H1 (cell line): Measurements from ENCODE around the gene CANT1. TPM values are rescaled to one million over a fixed set of nuclear protein-coding genes. Genes with fewer than 3 reads are reported as not detected.

Experiments
- CTCF ChIA-PET: fragments of 300-600 bp; sonication (Branson Sonifier 250); formaldehyde crosslinking; loops from one replicate; lab custom pipeline; 2021; ENCODE audit not compliant: partially characterized antibody; lab: Charles Lee
- POLR2A ChIA-PET: fragments of 300-600 bp; sonication (Branson Sonifier 250); formaldehyde crosslinking; loops from one replicate; lab custom pipeline; 2021; ENCODE audit warnings: inconsistent platforms; ENCODE audit not compliant: partially characterized antibody; lab: Charles Lee
- DNase-seq, 2 experiments: peaks; one replicate each; pipeline versions ENCODE4 v3.0.0 to v3.0.0-alpha.2; 2010 to 2022; ENCODE audit warnings: low spot score in 2 of 2, low read depth in 1 of 2, mixed read lengths in 1 of 2
- FAIRE-seq: peaks from 2 replicates; lab custom pipeline; 2011; peaks lifted over from hg19 to GRCh38; lab: Jason Lieb, UNC
- H2AFZ ChIP-seq: 2 replicates; pipeline ENCODE4 v1.8.1; 2012; ENCODE audit warnings: low read length, inconsistent platforms
- H2AK5ac ChIP-seq: 2 replicates; pipeline ENCODE4 v1.6.1; 2013; ENCODE audit warnings: low read depth, low read length
- H2BK120ac ChIP-seq: replicated peaks from 2 replicates; pipeline ENCODE3; 2013; ENCODE audit warnings: low read depth, low read length, inconsistent platforms
- H2BK12ac ChIP-seq: 2 replicates; pipeline ENCODE4 v1.6.1; 2013; ENCODE audit warnings: low read depth, low read length
- H2BK15ac ChIP-seq: 2 replicates; pipeline ENCODE4 v1.6.1; 2013; ENCODE audit warnings: low read length
- H2BK20ac ChIP-seq: 2 replicates; pipeline ENCODE4 v1.6.1; 2013; ENCODE audit warnings: low read length
- H2BK5ac ChIP-seq: 2 replicates; pipeline ENCODE4 v1.6.1; 2013; ENCODE audit warnings: low read depth, low read length
- H3K14ac ChIP-seq: 2 replicates; pipeline ENCODE4 v1.6.1; 2013; ENCODE audit warnings: inconsistent platforms; ENCODE audit not compliant: insufficient read length
- H3K18ac ChIP-seq: 2 replicates; pipeline ENCODE4 v1.6.1; 2013; ENCODE audit warnings: low read length; ENCODE audit errors: extremely low read depth
- H3K23ac ChIP-seq: 2 replicates; pipeline ENCODE4 v1.6.1; 2013; ENCODE audit warnings: inconsistent platforms; ENCODE audit not compliant: insufficient read length
- H3K23me2 ChIP-seq: 2 replicates; pipeline ENCODE4 v1.6.1; 2013; ENCODE audit warnings: low read depth, low read length
- H3K27ac ChIP-seq: 2 replicates; pipeline ENCODE4 v1.6.1; 2011; ENCODE audit warnings: low read depth, low read length, inconsistent platforms
- H3K27me3 ChIP-seq, 4 experiments: replicated peaks in 1 of 4; 1 replicate in 1 of 4; 2 replicates in 3 of 4; pipeline versions ENCODE4 v1.6.1 to v1.8.1; 2011 to 2013; ENCODE audit warnings: low read length in 3 of 4, mild to moderate bottlenecking in 3 of 4, inconsistent platforms in 2 of 4, mixed read lengths in 2 of 4, moderate library complexity in 1 of 4; ENCODE audit not compliant: control insufficient read depth in 3 of 4, insufficient read depth in 3 of 4; ENCODE audit errors: extremely low read depth in 1 of 4
- H3K36me3 ChIP-seq, 4 experiments: 2 replicates each; pipeline versions ENCODE4 v1.6.1 to v1.8.1; 2011 to 2013; ENCODE audit warnings: mild to moderate bottlenecking in 4 of 4, low read length in 3 of 4, moderate library complexity in 2 of 4, control low read depth in 1 of 4, inconsistent platforms in 1 of 4; ENCODE audit not compliant: insufficient read depth in 4 of 4, control insufficient read depth in 2 of 4
- H3K4ac ChIP-seq: replicated peaks from 2 replicates; pipeline ENCODE3; 2013; ENCODE audit warnings: low read length, low read depth, mixed read lengths, inconsistent platforms; ENCODE audit not compliant: insufficient read length
- H3K4me1 ChIP-seq, 4 experiments: replicated peaks in 1 of 4; 1 replicate in 1 of 4; 2 replicates in 3 of 4; pipeline versions ENCODE4 v1.6.1 to v1.8.1; 2011 to 2013; ENCODE audit warnings: low read length in 3 of 4, inconsistent platforms in 2 of 4, mixed read lengths in 1 of 4; ENCODE audit not compliant: insufficient read depth in 4 of 4, control insufficient read depth in 3 of 4
- H3K4me2 ChIP-seq, 2 experiments: 2 replicates each; pipeline versions ENCODE4 v1.6.1 to v1.8.1; 2011 to 2013; ENCODE audit warnings: low read depth in 2 of 2, low read length in 2 of 2, control low read depth in 1 of 2, inconsistent platforms in 1 of 2, mild to moderate bottlenecking in 1 of 2; ENCODE audit not compliant: insufficient read depth in 1 of 2
- H3K4me3 ChIP-seq, 4 experiments: fragments of 200-600, 300-600 bp in 1 of 4; sonication (generic), shearing (Covaris generic), sonication (Bioruptor Twin) in 1 of 4; 2 replicates each; pipeline versions ENCODE4 v1.5.1 to v1.8.1; 2011 to 2016; ENCODE audit warnings: low read length in 4 of 4, low read depth in 3 of 4, control low read depth in 2 of 4, inconsistent platforms in 2 of 4, mild to moderate bottlenecking in 2 of 4, mixed read lengths in 1 of 4, moderate library complexity in 1 of 4; ENCODE audit not compliant: insufficient read depth in 2 of 4; ENCODE audit errors: extremely low read depth in 1 of 4
- H3K56ac ChIP-seq: replicated peaks from 2 replicates; pipeline ENCODE3; 2013; ENCODE audit warnings: low read depth, mild to moderate bottlenecking, mixed read lengths, low read length, inconsistent platforms; ENCODE audit not compliant: insufficient read length
- H3K79me1 ChIP-seq: 2 replicates; pipeline ENCODE4 v1.6.1; 2013; ENCODE audit warnings: low read depth, low read length, control low read depth
- H3K79me2 ChIP-seq, 2 experiments: 2 replicates each; pipeline versions ENCODE4 v1.6.1 to v1.8.1; 2012 to 2013; ENCODE audit warnings: low read length in 2 of 2, mild to moderate bottlenecking in 2 of 2, inconsistent platforms in 1 of 2; ENCODE audit not compliant: insufficient read depth in 2 of 2, control insufficient read depth in 1 of 2
- H3K9ac ChIP-seq, 4 experiments: replicated peaks in 1 of 4; 1 replicate in 1 of 4; 2 replicates in 3 of 4; pipeline versions ENCODE4 v1.6.1 to v1.8.1; 2011 to 2013; ENCODE audit warnings: low read depth in 3 of 4, low read length in 3 of 4, control low read depth in 2 of 4, mild to moderate bottlenecking in 2 of 4, moderate library complexity in 2 of 4, inconsistent platforms in 1 of 4; ENCODE audit errors: extremely low read depth in 1 of 4
- H3K9me3 ChIP-seq, 2 experiments: 2 replicates each; pipeline versions ENCODE4 v1.6.1 to v1.8.1; 2012 to 2013; ENCODE audit warnings: mild to moderate bottlenecking in 2 of 2, moderate library complexity in 2 of 2, control low read depth in 1 of 2, inconsistent platforms in 1 of 2, low read depth in 1 of 2, low read length in 1 of 2, mixed read lengths in 1 of 2; ENCODE audit not compliant: insufficient read depth in 2 of 2
- H4K20me1 ChIP-seq, 2 experiments: replicated peaks in 1 of 2; 2 replicates each; pipeline versions ENCODE3 to v1.8.1; 2011 to 2013; ENCODE audit warnings: inconsistent platforms in 2 of 2, low read length in 2 of 2, mild to moderate bottlenecking in 1 of 2; ENCODE audit not compliant: insufficient read depth in 2 of 2, control insufficient read depth in 1 of 2
- H4K5ac ChIP-seq: 2 replicates; pipeline ENCODE4 v1.6.1; 2013; ENCODE audit warnings: low read length, low read depth, mixed read lengths, inconsistent platforms; ENCODE audit not compliant: insufficient read length
- H4K8ac ChIP-seq: 2 replicates; pipeline ENCODE4 v1.8.0; 2013; ENCODE audit warnings: mild to moderate bottlenecking, moderate library complexity, low read length, inconsistent platforms; ENCODE audit not compliant: insufficient read depth; ENCODE audit errors: extremely low read depth
- H4K91ac ChIP-seq: replicated peaks from 2 replicates; pipeline ENCODE3; 2013; ENCODE audit warnings: low read length, mixed read lengths, inconsistent platforms; ENCODE audit not compliant: insufficient read length
- ASH2L ChIP-seq: fragments of 200-600, 300-600 bp; sonication (generic); IDR thresholded peaks from one replicate; pipeline ENCODE4 v1.7.1; 2017; ENCODE audit warnings: low read length
- BACH1 ChIP-seq: IDR thresholded peaks from 2 replicates; pipeline ENCODE4 v1.6.1; 2012; ENCODE audit warnings: low read length, improper control_type of control experiment
- CHD2 ChIP-seq: IDR thresholded peaks from 2 replicates; pipeline ENCODE4 v1.6.1; 2012; ENCODE audit warnings: low read length, improper control_type of control experiment
- CREB1 ChIP-seq: IDR thresholded peaks from 2 replicates; pipeline ENCODE4 v1.6.1; 2012; ENCODE audit warnings: inconsistent platforms
- E2F6 ChIP-seq: IDR thresholded peaks from 2 replicates; pipeline ENCODE4 v1.6.1; 2012; ENCODE audit warnings: inconsistent platforms
- EP300 ChIP-seq, 2 experiments: IDR thresholded peaks; 1 replicate in 1 of 2; 2 replicates in 1 of 2; pipeline ENCODE4 v1.6.1; 2011 to 2012; ENCODE audit warnings: low read depth in 2 of 2, low read length in 2 of 2, mild to moderate bottlenecking in 2 of 2, borderline replicate concordance in 1 of 2, inconsistent platforms in 1 of 2, moderate library complexity in 1 of 2
- RAD21 ChIP-seq, 2 experiments: IDR thresholded peaks in 1 of 2; conservative IDR thresholded peaks in 1 of 2; 2 replicates each; pipeline ENCODE4 v1.6.1; 2011; ENCODE audit warnings: low read depth in 2 of 2, low read length in 2 of 2, improper control_type of control experiment in 1 of 2, inconsistent platforms in 1 of 2, mild to moderate bottlenecking in 1 of 2, moderate library complexity in 1 of 2
- RBBP5 ChIP-seq: IDR thresholded peaks from 2 replicates; pipeline ENCODE4 v1.7.1; 2012; ENCODE audit warnings: low read depth, mild to moderate bottlenecking, inconsistent platforms, low read length, moderate library complexity, borderline replicate concordance
- SP1 ChIP-seq: IDR thresholded peaks from 2 replicates; pipeline ENCODE4 v1.6.1; 2011; ENCODE audit warnings: low read depth, low read length
- ZNF274 ChIP-seq: IDR thresholded peaks from 2 replicates; pipeline ENCODE4 v1.7.0; 2012; ENCODE audit warnings: low read length, borderline replicate concordance; ENCODE audit errors: extremely low read depth
- WGBS, 2 experiments: shearing (Covaris generic) in 1 of 2; methylation state at CpG; one replicate each; pipeline versions ENCODE4 v1.1.6 to v1.1.7; 2013 to 2015; ENCODE audit warnings: low lambda C conversion rate in 2 of 2, mixed read lengths in 2 of 2, inconsistent platforms in 1 of 2, low coverage in 1 of 2, missing lambda C conversion rate in 1 of 2; ENCODE audit not compliant: insufficient replicate concordance in 2 of 2, insufficient coverage in 1 of 2, insufficient read length in 1 of 2; ENCODE audit errors: extremely low coverage in 1 of 2, missing lambda C conversion rate in 1 of 2; 5-methylcytosine and 5-hydroxymethylcytosine counted together
- polyA plus RNA-seq, 7 experiments: library from polyadenylated mRNA; depleted of rRNA in 3 of 7; stranded (reverse) in 5 of 7; unstranded in 2 of 7; fragments of >200 nt in 5 of 7; fragments of 200-250 nt in 2 of 7; gene quantifications; 1 replicate in 5 of 7; 2 replicates in 1 of 7; 4 replicates in 1 of 7; pipeline versions ENCODE4 v1.2.1 to v1.2.3, GENCODE V29; 2011 to 2013; ENCODE audit warnings: missing spikeins in 2 of 7, mixed read lengths in 2 of 7
- total RNA-seq: library from RNA; stranded (reverse); fragmentation: NEBNext Ultra II Directional; extraction: Animal tissue kit (Norgen Biotek cat#: 25700); gene quantifications from 2 replicates; pipeline ENCODE4 v1.2.1, GENCODE V29; 2021

CANT1 gene
- total and polyA plus RNA-seq, 2 of the 8 experiments (the other 6 are each of a cell fraction or from before 2014, with no cell fraction given), result 23.0 to 32.6 TPM

- TF ChIP-seq CHD2 (no peak), ZNF274 (no peak), RBBP5 (no peak), RAD21 (IDR thresholded peaks at IDR 0.05 in 1 of 2, conservative IDR thresholded peaks at IDR 0.05 in 1 of 2; ENCODE audit: low read depth in 2 of 2, low read length in 2 of 2) (no peak), CREB1 (no peak), E2F6 (no peak), ASH2L (no peak), EP300 (IDR thresholded peaks at IDR 0.05; ENCODE audit: borderline replicate concordance in 1 of 2, low read depth in 2 of 2, low read length in 2 of 2) (no peak), SP1 (no peak), BACH1 (no peak)
- H2AFZ ChIP-seq, result no peak overlapping the region
- H3K9me3 ChIP-seq, result no peaks in the 10 kb centered on the region
- H2BK15ac ChIP-seq, result no peak overlapping the region
- no peak overlapping the region for H2BK120ac ChIP-seq
- H3K18ac ChIP-seq, result no peak overlapping the region
- H2BK5ac ChIP-seq, result no peak overlapping the region
- FAIRE-seq, result no peak
- H4K20me1 ChIP-seq, result peaks cover 36 to 49% of the 10 kb centered on the region in 2 experiments
- no peak overlapping the region for H3K4me2 ChIP-seq
- no peaks in the 10 kb centered on the region for H3K23me2 ChIP-seq
- H3K4me1 ChIP-seq, result peaks cover 0 to 2% (median 0%) of the 10 kb centered on the region in 4 experiments; a peak in 1 of 7 replicates
- no peak overlapping the region for H2BK20ac ChIP-seq
- no peak overlapping the region for H4K8ac ChIP-seq
- peaks cover 14 to 42% (median 36%) of the 10 kb centered on the region in 4 experiments for H3K27me3 ChIP-seq
- no peak overlapping the region for H4K91ac ChIP-seq
- DNase-seq, result no peak
- H3K79me1 ChIP-seq, result no peaks in the 10 kb centered on the region; the same call in none of the 2 replicates
- H3K14ac ChIP-seq, result no peak overlapping the region
- no peak overlapping the region for H2BK12ac ChIP-seq
- ChIA-PET CTCF (interaction anchor here (1.2 to 1.3 kb wide), 3 partner anchors 13 to 21 kb away, joined by 3 read pairs; no protein-coding TSS in a partner anchor), POLR2A (no interaction called here)
- H4K5ac ChIP-seq, result no peak overlapping the region
- no peak overlapping the region for H3K56ac ChIP-seq
- H3K9ac ChIP-seq, result no peak overlapping the region
- no peak overlapping the region for H3K4me3 ChIP-seq
- no peak overlapping the region for H2AK5ac ChIP-seq
- no peak overlapping the region for H3K27ac ChIP-seq
- 92% methylated on average over 14 of the region's 17 CpGs; no CpG with 5 or more reads in 1 of the 2 experiments for WGBS, 2 experiments
- H3K79me2 ChIP-seq, result peaks cover 3 to 4% of the 10 kb centered on the region in 2 experiments; a peak in 1 of 4 replicates
- peaks cover 0 to 4% (median 2%) of the 10 kb centered on the region in 4 experiments; a peak in 3 of 8 replicates for H3K36me3 ChIP-seq
- no peak overlapping the region for H3K4ac ChIP-seq
- H3K23ac ChIP-seq, result no peak overlapping the region
These were observed 10.4 kb downstream of the CANT1 start for GRCh38 chr17:78999056-78999768.
